GM18520 (cell line): ENCODE results near the gene SLIT3.

Source experiments
- ATAC-seq: cut with Tn5 transposase; IDR thresholded peaks from one replicate; pipeline ENCODE4 v1.9.1; 2021; ENCODE audit not compliant: unreplicated experiment

The SLIT3 gene

DNA sequence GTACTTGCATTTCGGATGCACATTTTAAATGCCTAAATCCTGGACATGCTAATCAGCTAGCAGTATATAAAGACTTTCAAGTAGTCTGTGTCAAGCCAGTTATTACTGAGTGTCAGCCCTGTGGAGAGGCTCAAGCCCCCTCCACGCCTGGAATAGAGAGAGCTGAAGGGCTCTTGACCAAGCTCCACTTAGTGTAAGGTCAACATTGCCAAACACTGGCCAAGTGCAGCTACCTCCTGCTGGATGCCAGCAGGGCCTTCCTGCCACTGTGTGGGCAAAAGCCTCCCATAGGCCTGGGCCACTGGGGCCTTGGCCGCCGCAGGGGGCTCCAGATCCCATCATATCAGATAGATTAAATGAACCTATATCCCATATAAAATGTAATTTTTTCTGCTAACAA is 482.4 kb downstream of the SLIT3 start:
- ATAC-seq = no peak

DNA sequence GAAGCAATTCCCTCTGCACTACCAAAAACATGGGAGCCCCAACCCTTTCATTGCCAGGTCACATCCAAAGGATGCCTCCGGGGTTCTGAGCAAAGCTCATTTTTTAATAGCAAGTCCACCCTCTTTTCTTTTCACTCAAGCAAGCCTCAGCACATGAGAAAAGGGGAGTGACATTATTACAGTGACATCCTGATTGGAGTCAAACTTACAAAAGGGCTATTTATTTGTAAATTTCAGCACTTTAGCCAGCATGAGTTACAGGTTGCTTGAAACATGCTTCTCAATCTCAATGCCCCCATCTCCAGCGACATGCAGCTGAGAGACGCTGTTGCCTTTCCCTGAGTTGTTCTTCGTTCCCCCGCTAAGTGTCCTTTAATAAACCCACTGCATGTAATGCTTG is 483.3 kb downstream of the SLIT3 start:
- no peak for ATAC-seq

DNA sequence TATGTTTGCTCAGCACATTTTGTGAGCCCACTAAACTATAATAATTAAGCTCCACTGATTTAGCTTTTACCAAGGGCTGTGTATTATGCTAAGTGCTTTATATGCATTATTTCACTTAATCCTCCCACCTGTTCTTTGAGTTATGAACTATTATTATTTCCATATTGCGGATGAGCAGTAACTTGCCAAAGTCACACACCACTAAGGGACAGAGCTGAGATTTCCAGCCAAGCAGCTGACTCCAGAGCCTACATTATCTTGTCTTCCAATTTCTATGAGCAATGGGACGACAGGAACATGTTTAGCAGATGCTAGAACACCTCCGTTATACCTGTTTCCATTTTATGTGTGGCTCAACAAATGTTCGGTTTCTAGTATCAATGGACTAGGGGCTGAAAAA is 484.3 kb downstream of the SLIT3 start:
- no peak for ATAC-seq

DNA sequence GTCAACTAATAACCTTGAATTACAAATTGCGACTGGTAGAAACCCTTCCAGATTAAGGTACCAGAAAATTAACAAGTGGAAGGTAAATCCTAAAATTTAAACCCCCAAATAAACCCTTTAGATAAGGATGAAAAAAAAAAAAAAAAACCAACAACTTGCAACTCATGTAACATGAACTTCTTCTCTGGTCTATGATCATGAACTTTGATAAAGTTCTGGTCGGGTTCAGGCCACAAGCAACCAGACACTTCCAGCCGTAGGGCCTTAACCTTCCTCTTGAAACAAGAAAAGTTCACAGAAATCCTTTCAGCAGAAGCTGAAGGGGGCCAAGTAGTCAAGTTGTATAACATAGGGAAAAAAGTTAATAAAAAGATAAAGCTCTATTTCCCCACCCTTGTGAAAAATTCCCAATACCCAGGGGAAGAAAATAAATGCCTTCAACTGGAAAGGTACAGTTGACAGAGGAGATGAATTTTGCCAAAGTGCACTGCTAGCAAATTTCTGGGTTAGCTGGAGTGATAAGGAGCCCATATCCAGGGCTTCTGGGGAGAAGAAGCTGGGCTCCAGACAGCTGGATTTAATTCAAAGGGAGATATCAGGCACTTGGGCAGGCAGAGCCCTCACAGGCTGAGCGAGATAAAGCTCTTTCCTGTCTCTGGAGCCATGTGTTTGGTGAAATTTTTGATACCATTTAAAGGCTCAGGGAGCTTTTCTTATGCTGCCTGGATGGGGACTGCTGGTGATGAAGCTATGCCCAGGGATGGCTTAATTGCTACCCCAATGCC is 487.6 kb downstream of the SLIT3 start:
- ATAC-seq = no peak

DNA sequence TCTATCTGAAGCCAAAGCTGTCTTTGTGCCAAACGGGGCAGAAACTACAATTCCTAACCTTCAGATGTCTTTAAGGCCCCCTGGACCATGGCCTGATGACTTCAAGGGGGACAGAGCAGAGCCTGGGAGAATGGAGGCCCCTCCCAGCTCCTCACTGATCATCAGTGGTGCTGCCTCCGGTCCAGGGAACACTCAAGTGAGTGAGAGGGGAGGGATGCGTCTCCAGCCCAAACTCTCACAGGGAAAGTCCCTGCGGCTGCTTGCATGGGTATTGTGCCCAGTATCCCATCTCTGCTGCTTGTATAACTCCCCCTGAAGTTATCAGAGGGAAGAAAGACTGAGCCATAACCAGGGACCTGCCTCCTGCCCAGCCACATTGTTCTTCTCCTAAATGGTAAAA is 490.3 kb downstream of the SLIT3 start:
- ATAC-seq = no peak

DNA sequence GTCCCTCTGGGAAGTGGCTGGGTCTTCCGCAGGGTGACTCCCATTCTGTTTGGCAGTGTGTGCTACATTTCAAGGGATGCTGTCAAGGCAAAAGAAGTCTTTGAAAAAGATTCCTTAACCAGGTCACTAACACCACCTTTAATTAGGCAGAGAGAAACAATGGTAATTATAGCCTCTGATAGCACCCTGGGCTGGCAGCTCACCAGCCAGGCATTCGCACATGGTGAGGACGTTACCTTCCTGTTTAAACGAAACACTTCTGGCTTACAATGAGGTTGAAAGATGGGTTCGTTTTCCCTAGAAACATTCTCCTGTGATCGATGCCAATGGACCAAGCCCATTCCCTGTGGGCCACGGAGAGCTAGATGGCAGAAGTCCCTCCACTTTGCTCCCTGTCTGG is 491.7 kb downstream of the SLIT3 start:
- ATAC-seq = no peak

DNA sequence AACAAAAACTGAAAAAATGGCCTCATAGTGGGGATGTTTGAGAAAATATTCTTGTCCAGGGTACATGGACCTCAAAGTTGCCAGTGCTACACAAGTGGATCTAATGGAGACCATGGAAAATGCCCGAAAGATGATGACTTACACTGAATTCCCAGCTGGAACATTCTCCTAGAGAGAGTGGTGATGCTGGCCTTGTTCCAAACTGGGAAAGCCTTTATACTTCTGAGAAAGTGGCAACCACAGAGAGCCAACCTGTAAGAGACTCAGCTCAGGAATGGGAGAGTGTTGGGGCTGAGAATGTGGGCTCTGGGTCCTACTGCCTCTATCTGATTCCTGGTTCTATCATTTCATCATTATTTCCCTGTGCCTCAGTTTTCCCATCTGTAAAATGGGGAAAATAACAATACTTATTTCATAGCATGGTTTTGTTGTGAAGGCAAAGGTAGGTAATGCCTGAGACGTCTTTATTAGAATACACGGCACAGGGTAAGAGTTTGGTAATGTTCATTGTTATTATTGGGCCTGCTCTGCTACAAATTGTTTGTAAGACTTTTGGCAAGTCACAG is 492.8 kb downstream of the SLIT3 start:
- ATAC-seq = no peak

DNA sequence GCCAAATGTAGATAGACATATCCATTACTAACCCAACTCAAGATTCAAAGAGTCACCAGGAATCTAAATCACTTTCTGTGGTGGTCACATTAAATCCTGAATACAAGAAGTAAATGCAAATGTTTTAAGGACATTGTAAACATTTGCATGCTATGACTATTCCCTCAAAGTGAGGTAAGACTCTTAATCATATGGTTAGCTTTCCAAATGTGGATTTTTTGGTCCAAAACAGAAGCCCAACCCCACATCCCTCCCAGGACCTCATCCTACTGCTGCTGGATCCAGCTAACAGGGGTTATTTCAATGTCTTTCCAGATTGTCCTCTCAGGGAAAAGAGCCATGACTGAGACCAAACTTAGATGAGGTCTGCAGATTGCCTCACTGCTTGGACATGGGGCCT is 493.7 kb downstream of the SLIT3 start:
- no peak for ATAC-seq

DNA sequence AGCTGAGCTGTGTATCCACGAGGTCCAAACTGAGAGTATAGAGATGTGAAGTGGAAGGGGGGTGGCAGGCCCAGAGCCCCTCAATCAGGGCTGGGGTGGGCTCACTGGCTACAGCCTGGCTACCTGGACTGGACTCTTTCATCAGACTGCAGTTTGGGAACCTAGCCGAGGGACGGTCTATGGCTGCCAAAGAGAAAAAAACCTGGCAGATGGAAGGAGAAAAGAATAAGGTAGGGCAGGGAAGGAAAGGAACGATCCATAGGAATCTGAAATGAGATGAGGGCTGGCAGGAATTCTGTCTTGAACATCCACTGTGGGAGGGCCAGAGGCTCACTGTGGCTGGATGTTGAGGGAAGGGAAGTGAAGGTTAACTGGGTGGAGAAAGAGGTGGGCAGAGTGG is 497.4 kb downstream of the SLIT3 start:
- ATAC-seq = no peak

DNA sequence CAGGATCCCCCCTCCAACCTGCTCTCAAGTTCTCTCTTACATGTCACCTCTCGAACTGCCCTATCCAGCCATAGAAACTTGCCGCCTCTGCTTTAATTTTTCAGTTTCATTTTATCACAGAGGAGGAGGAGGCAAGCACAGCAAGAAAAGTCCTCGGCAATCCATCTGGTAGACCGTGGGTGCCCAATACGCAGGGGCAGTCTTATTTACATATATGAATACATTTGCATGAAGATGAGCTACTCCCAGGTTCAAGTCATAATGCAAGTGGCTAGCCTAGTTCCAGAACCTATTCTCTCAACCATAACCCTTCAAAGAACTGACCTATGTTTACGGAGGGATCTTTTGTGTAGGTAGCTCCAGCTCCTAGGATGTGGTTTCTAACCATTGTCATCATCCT is 498.6 kb downstream of the SLIT3 start:
- ATAC-seq = no peak

DNA sequence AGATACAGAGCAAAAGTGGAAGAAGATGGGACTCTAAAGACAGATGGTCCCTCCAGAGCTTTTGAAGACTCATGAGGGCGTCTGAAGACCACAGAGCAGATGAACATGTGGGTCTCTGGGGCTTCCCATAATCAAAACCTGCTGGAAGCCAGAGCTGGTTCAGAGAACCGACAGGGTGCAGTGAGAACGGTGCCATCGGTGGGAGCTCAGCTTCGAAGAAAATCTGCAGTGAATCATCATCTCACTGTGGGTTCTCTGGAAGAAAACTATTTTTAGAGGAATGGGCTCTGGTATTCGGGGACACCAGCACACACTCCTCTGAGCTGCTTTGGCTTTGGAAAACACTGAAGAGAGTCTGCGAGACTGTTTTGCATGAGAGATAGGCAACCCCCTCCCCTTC is 499.4 kb downstream of the SLIT3 start:
- no peak for ATAC-seq

DNA sequence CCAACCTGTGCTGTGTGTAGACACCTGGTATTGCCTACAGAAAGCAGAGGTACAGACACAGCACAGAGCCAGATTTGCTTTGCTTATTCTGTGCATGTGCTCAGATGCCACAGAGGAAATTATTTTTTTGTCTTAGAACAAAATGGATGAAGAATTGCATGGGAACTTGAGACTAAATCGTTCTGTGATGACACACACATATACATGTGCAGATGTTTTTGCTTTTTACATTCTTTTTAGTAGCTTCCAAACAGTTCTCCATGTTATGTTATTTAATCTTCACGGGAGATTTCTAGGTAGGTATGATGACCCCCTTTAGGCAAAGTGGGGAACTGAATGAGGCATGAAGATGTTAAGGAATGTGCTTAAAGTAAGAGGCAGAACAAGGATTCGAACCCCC is 500.2 kb downstream of the SLIT3 start:
- no peak for ATAC-seq

DNA sequence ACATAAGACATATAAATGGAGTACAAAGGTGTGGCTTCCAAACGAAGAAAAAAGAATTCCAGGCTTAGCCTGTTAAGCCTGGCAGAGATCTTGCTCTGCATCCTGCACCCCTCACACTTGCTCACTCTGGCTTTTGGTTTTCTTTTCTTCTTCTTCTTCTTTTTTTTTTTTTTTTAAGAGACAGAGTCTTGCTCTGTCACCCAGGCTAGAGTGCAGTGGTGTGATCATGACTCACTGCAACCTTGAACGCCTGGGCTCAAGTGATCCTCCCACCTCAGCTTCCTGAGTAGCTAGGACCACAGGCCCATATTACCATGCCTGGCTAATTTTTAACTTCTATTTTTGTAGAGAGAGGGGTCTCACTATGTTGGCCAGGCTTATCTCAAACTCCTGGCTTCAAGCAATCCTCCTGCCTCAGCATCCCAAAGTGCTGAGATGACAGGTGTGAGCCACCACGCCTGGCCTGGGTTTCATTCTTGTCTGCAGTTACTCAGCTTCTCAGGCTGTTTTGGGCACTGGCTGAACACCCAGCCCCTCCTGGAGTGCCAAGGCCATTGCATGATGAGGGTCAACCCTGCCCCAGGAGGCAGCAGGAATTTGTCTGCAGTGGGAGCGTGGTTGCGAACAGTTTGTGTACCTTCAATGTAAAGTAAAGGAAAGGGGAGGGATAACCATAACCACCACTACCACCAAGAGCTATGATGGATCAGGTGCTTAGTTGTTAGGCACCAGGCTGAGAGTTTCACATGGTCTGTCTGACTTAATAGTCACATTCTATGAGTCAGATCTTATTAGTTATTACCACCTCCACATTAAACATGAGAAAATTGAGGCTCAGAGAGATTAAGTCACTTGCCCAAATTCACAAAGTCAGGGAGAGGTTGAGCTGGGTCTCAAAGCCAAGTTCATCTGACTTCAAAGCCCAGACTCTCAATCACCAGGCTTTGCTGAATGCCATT is 502.6 kb downstream of the SLIT3 start:
- ATAC-seq = no peak

DNA sequence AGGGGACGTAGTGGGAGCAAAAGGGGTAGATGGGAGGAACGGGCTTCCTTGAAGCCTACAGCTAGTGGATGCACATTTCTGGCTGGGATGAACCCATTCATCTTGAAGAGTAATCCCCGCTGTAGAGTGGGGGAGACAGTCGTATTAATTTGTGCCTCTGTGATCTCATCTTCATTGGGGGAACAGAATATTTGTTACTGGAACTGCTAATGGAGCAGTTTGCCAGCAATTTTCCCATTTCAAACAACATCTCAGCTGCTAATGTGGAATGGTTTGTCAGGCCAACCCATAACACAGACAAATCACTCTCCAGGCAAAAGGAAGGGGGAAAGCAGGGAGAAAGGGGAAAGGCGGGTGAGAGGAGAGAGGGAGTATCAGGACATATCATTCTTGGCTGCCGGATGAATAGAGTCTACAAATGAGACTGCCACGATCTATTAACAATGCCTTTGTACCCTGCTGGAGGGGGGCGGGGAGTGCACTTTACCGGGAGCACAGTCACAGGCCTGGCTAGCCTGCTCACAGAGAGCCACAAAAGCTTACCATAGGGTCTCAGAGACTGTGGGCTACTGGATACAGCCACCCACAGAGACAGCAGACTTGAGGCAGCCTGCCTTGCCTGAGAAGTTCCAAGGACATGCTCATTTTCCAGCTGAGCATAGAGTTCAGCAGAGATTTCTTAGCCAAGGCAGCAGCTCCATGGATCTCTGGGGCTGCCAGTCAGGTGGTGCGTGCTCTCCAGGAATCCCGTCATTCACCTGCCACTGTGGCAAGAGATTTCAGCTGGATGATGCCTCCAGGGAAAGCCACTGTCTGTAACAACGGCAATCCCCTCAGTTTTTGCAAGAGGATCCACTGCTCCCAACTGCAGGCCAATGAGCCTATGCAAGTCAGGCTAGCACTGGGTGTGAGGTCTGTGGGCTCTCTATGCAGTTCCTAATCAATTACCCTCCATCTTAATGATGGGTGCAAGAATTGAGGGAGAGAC is 504.1 kb downstream of the SLIT3 start:
- no peak for ATAC-seq

DNA sequence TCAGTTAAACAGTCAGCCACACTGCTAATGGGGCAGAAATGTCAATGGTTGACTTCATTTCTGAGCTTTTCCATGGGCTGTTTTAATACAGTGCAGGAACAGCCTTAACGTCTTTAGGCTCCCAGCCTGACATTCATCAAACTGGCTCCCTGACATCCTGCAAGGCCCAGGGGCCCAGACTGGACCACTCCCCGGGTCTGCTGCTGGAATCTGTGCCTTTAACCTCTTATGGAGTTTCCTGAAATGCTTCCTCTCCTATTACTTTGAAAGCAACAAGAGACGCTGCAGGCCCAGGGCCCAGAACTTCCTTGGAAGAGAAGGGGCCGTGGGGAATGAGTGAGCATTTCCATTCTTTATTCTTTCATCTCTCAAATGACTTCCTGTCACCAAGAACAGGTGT is 504.9 kb downstream of the SLIT3 start:
- no peak for ATAC-seq

DNA sequence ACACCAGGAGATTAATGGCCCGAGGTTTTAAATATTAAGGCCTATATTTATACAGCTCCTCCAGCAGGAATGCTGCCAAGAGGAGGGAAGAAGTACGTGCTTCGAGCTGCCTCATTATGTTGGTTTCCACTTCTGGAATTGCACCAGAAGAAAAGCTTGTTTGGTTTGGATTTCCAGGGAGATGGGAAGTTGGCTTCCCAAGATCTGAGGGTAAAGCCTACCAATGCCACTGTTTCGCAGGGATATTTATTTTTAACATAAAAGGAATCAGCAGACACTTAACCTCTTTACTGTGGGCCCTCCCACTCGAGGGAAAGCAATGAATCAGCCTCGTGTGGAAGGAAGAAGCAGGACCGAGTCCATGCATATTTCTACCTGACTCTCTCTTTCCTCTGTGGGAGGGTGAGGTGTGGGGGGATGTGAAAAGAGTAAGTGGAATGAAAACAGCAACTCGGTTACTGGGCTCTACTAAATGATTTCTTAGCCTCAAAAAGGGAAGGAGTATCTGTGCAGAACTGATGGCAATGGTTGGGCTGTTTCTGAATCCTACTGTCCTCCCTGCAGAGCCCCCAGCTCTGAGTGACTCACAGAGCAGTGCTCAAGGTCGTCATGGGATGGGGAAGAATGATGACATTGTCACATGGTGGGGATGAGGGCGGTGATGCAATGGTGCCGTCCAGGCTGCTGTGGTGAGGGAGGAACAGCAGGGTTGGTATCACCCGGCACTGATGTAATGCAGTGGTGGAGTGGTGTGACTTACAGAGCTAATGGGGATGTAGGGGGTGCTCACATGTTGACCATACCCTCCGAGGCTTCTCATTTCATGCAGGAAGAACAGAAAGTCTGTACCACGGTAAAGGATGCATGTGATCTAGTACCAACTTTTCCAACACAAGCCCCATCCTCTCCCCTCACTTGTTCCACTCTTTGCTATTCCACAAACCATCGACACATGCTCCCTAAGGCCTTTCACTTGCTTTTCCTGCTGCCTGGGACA is 506.8 kb downstream of the SLIT3 start:
- ATAC-seq = no peak

DNA sequence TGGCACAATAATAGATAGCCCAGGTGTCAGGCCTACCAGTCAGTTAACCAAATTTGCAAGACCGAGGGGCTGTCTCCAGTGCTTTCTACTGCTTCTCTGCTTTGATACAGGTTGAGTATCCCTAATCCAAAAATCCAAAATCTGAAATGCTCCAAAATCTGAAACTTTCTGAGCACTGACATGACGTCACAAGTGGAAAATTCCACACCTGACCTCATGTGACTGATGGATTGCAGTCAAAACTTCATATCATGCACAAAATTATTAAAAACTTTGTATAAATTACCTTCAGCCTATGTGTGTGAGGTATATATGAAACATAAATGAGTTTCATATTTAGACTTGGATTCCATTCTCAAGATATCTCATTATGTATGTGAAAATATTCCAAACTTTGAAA is 508.3 kb downstream of the SLIT3 start:
- ATAC-seq = no peak

DNA sequence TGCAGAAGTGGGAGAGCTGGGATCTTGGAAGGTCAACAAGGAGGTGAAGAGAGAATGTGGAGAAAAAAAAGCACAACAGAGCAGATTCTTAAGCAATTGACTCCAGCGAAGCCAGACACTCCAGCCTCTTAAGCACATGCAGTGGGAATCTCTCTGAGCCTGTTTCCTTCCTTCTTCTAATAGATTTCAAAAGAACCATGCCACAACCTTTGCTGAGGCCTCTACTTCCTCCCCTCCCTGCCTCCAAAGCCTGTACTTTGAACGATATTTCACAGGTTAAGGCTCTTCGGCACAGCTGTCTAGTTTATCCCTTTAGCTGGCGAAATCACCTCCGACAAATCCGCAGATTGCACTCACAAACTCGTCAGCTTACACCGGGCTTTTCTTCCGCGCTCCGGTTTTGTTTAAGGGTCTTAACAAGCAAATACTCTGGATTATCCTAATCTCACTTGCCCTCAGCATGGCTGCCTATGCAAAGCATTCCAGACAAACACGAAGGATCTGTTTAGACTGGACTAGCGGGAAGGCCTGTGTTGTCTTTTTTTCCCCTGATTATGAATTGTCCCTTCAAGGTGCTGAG is 510.2 kb downstream of the SLIT3 start:
- ATAC-seq = no peak

DNA sequence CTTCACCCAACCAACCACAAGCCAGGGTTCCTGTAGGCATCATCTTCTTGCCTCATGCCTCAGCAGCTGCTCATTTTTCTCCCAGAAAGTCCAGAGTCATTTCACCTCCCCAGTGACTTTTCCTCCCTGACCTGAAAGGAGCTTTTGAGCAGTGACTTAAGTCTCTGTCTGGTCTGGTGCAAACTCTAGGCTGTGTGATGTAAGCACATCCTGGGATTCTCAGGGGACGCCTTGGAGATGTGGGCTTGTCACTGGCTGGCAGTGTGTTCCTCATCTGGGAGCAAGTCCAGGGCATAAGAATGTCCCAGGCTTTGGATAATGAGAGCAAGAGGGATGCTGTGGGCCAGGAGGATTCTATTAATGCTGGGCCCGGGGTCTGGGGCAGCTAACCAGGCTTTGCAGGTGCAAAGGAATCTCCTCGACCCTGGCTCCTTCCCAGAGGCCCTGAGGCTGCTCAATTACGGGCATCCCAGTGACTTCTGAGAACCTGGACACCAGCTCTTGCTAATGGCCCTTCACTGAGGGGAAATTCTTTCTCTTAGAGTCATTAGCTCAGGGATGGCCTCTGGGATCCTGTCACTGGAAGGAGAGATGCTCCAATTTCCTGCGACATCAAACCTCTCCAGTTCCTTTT is 510.8 kb downstream of the SLIT3 start:
- no peak for ATAC-seq
